WTC11 (cell line): Measurements from ENCODE around the gene HERPUD2. TPM values are rescaled to one million over a fixed set of nuclear protein-coding genes. Genes with fewer than 3 reads are reported as not detected.
A peak's percentile ranks its signal among the peaks of the same experiment; 100 is the strongest.

ENCODE experiments used
- ATAC-seq: fragments of 200-7000 bp; cut with Tn5 transposase; 2 replicates; pipeline ENCODE4 v1.10.0; 2021; ENCODE audit warnings: mild to moderate bottlenecking, moderate library complexity
- CTCF ChIA-PET: fragments of 300-600 bp; sonication (Branson Sonifier 250); formaldehyde crosslinking; loops from one replicate; lab custom pipeline; 2021; ENCODE audit warnings: antibody characterized with exemption; lab: Charles Lee
- POLR2A ChIA-PET: fragments of 350-600 bp; sonication (Branson Sonifier 250); formaldehyde crosslinking; loops from one replicate; lab custom pipeline; 2021; ENCODE audit warnings: antibody characterized with exemption; lab: Charles Lee
- DNase-seq: peaks from one replicate; pipeline ENCODE4 v3.0.0; 2021; ENCODE audit warnings: low spot score
- H3K27ac Mint-ChIP-seq: 2 replicates; pipeline ENCODE4 v1.8.0; 2021; ENCODE audit warnings: mixed read lengths
- H3K27me3 Mint-ChIP-seq: 2 replicates; pipeline ENCODE4 v1.8.0; 2021; ENCODE audit warnings: low read depth, mild to moderate bottlenecking, moderate library complexity, mixed read lengths
- H3K36me3 Mint-ChIP-seq: 2 replicates; pipeline ENCODE4 v1.8.0; 2021; ENCODE audit warnings: mixed read lengths
- H3K4me1 Mint-ChIP-seq: 2 replicates; pipeline ENCODE4 v1.8.0; 2022; ENCODE audit warnings: mixed read lengths
- H3K4me3 Mint-ChIP-seq: 2 replicates; pipeline ENCODE4 v1.8.0; 2021; ENCODE audit warnings: mild to moderate bottlenecking, moderate library complexity, mixed read lengths
- H3K9me3 Mint-ChIP-seq: 2 replicates; pipeline ENCODE4 v1.8.0; 2021; ENCODE audit warnings: mixed read lengths
- AR ChIP-seq: fragments of 250-450 bp; sonication (Bioruptor Pico); IDR thresholded peaks from 2 replicates; pipeline ENCODE4 v1.9.0; 2021; ENCODE audit warnings: mild to moderate bottlenecking
- ATF1 ChIP-seq: sonication (generic); formaldehyde crosslinking; IDR thresholded peaks from 2 replicates; pipeline ENCODE4 v1.8.1; 2023; ENCODE audit warnings: mild to moderate bottlenecking, moderate library complexity, missing genetic modification reagents
- CREB1 ChIP-seq: sonication (generic); formaldehyde crosslinking; IDR thresholded peaks from 2 replicates; pipeline ENCODE4 v1.8.0; 2023; ENCODE audit warnings: mild to moderate bottlenecking, missing genetic modification reagents
- IRF2 ChIP-seq: sonication (generic); formaldehyde crosslinking; IDR thresholded peaks from 2 replicates; pipeline ENCODE4 v1.8.0; 2022; ENCODE audit warnings: low read depth, missing genetic modification reagents, borderline replicate concordance
- MLX ChIP-seq: sonication (generic); formaldehyde crosslinking; IDR thresholded peaks from 2 replicates; pipeline ENCODE4 v1.8.1; 2023; ENCODE audit warnings: mild to moderate bottlenecking, missing genetic modification reagents, moderate library complexity
- MYBL2 ChIP-seq: sonication (generic); formaldehyde crosslinking; IDR thresholded peaks from 2 replicates; pipeline ENCODE4 v1.8.1; 2023; ENCODE audit warnings: mild to moderate bottlenecking, moderate library complexity, missing genetic modification reagents
- NFE2L1 ChIP-seq: sonication (generic); formaldehyde crosslinking; IDR thresholded peaks from 2 replicates; pipeline ENCODE4 v1.8.1; 2023; ENCODE audit warnings: missing genetic modification reagents
- NR1H2 ChIP-seq: sonication (generic); formaldehyde crosslinking; IDR thresholded peaks from 2 replicates; pipeline ENCODE4 v1.9.0; 2021; ENCODE audit warnings: mild to moderate bottlenecking, moderate library complexity, missing genetic modification reagents
- PRRX2 ChIP-seq: fragments of 250-450 bp; sonication (Bioruptor Pico); IDR thresholded peaks from 2 replicates; pipeline ENCODE4 v1.8.0; 2021; ENCODE audit warnings: mild to moderate bottlenecking
- RELA ChIP-seq: sonication (generic); formaldehyde crosslinking; IDR thresholded peaks from 2 replicates; pipeline ENCODE4 v1.8.1; 2022; ENCODE audit warnings: missing genetic modification reagents, mild to moderate bottlenecking, borderline replicate concordance
- ZMAT4 ChIP-seq: fragments of 250-450 bp; sonication (Bioruptor Pico); IDR thresholded peaks from 2 replicates; pipeline ENCODE4 v1.9.0; 2021; ENCODE audit warnings: mild to moderate bottlenecking
- total RNA-seq: library from RNA; stranded (reverse); gene quantifications from 3 replicates; pipeline ENCODE4 v1.2.3, GENCODE V29; 2021
- TF ChIP-seq, protein P1 (sequence below): fragments of 200-600 bp; IDR thresholded peaks from 2 replicates; pipeline ENCODE4 v1.8.0; 2022; ENCODE audit warnings: antibody characterized with exemption
- TF ChIP-seq, protein P2 (sequence below): sonication (generic); formaldehyde crosslinking; IDR thresholded peaks from 2 replicates; pipeline ENCODE4 v1.8.1; 2022; ENCODE audit warnings: low read depth, missing genetic modification reagents, borderline replicate concordance
- TF ChIP-seq, protein P3 (sequence below): sonication (generic); formaldehyde crosslinking; IDR thresholded peaks from 2 replicates; pipeline ENCODE4 v1.8.1; 2023; ENCODE audit warnings: mild to moderate bottlenecking, missing genetic modification reagents
- TF ChIP-seq, protein P4 (sequence below): sonication (generic); formaldehyde crosslinking; IDR thresholded peaks from 2 replicates; pipeline ENCODE4 v1.8.1; 2023; ENCODE audit warnings: mild to moderate bottlenecking, missing genetic modification reagents, borderline replicate concordance
- TF ChIP-seq, protein P5 (sequence below): sonication (generic); formaldehyde crosslinking; IDR thresholded peaks from 2 replicates; pipeline ENCODE4 v1.8.0; 2023; ENCODE audit warnings: missing genetic modification reagents

Gene HERPUD2
- total RNA-seq, 1 experiment from 2014 or later, result 16.2 TPM

DNA sequence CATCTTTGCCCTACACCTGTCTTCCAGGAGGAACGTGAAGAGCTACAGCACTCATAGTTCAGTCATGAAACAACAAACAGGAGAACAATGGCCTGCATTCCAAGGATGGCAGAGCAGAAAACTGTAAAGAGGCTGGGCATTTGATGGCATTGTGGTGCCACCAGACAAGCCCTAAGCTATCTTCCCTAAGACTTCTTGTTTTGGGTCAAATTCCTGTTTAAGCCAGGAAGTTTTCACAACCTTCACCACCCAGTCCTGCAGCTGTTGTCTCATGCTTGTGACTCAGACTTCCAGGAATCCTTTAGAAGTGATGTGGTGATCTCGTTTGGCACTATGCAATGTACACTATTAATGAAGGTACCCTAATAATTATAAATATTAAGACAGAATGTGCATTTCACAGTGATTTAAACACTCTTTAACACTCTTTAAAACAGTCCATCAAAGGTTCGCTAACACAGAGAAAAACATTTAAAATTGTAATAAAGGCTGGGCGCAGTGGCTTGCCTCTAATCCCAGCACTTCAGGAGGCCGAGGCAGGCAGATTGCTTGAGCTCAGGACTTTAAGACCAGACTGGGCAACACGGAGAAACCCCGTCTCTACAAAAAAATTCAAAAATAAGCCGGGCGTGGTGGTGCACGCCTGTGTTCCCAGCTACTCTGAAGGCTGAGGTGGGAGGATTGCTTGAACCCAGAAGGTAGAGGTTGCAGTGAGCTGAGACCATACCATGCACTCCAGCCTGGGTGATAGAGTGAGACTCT lies 2.7 kb upstream of the HERPUD2 start (continued):
- TF ChIP-seq, protein P1, sequence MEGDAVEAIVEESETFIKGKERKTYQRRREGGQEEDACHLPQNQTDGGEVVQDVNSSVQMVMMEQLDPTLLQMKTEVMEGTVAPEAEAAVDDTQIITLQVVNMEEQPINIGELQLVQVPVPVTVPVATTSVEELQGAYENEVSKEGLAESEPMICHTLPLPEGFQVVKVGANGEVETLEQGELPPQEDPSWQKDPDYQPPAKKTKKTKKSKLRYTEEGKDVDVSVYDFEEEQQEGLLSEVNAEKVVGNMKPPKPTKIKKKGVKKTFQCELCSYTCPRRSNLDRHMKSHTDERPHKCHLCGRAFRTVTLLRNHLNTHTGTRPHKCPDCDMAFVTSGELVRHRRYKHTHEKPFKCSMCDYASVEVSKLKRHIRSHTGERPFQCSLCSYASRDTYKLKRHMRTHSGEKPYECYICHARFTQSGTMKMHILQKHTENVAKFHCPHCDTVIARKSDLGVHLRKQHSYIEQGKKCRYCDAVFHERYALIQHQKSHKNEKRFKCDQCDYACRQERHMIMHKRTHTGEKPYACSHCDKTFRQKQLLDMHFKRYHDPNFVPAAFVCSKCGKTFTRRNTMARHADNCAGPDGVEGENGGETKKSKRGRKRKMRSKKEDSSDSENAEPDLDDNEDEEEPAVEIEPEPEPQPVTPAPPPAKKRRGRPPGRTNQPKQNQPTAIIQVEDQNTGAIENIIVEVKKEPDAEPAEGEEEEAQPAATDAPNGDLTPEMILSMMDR, result no peak
- no peak for TF ChIP-seq ZMAT4
- TF ChIP-seq, protein P2, sequence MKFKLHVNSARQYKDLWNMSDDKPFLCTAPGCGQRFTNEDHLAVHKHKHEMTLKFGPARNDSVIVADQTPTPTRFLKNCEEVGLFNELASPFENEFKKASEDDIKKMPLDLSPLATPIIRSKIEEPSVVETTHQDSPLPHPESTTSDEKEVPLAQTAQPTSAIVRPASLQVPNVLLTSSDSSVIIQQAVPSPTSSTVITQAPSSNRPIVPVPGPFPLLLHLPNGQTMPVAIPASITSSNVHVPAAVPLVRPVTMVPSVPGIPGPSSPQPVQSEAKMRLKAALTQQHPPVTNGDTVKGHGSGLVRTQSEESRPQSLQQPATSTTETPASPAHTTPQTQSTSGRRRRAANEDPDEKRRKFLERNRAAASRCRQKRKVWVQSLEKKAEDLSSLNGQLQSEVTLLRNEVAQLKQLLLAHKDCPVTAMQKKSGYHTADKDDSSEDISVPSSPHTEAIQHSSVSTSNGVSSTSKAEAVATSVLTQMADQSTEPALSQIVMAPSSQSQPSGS (CRISPR knock-in tag), result no peak
- TF ChIP-seq, protein P3, sequence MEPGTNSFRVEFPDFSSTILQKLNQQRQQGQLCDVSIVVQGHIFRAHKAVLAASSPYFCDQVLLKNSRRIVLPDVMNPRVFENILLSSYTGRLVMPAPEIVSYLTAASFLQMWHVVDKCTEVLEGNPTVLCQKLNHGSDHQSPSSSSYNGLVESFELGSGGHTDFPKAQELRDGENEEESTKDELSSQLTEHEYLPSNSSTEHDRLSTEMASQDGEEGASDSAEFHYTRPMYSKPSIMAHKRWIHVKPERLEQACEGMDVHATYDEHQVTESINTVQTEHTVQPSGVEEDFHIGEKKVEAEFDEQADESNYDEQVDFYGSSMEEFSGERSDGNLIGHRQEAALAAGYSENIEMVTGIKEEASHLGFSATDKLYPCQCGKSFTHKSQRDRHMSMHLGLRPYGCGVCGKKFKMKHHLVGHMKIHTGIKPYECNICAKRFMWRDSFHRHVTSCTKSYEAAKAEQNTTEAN, result no peak
- no peak for TF ChIP-seq MYBL2
- TF ChIP-seq, protein P4, sequence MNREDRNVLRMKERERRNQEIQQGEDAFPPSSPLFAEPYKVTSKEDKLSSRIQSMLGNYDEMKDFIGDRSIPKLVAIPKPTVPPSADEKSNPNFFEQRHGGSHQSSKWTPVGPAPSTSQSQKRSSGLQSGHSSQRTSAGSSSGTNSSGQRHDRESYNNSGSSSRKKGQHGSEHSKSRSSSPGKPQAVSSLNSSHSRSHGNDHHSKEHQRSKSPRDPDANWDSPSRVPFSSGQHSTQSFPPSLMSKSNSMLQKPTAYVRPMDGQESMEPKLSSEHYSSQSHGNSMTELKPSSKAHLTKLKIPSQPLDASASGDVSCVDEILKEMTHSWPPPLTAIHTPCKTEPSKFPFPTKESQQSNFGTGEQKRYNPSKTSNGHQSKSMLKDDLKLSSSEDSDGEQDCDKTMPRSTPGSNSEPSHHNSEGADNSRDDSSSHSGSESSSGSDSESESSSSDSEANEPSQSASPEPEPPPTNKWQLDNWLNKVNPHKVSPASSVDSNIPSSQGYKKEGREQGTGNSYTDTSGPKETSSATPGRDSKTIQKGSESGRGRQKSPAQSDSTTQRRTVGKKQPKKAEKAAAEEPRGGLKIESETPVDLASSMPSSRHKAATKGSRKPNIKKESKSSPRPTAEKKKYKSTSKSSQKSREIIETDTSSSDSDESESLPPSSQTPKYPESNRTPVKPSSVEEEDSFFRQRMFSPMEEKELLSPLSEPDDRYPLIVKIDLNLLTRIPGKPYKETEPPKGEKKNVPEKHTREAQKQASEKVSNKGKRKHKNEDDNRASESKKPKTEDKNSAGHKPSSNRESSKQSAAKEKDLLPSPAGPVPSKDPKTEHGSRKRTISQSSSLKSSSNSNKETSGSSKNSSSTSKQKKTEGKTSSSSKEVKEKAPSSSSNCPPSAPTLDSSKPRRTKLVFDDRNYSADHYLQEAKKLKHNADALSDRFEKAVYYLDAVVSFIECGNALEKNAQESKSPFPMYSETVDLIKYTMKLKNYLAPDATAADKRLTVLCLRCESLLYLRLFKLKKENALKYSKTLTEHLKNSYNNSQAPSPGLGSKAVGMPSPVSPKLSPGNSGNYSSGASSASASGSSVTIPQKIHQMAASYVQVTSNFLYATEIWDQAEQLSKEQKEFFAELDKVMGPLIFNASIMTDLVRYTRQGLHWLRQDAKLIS (CRISPR knock-in tag), result no peak
- no peak for TF ChIP-seq NR1H2 (CRISPR knock-in tag)
- TF ChIP-seq RELA (CRISPR knock-in tag), result no peak

GRCh38 chr7:35695987-35696386 lies 1.1 kb upstream of the HERPUD2 start:
- H3K4me3 Mint-ChIP-seq, result peak overlapping the region; percentile 92
- peaks cover 44% of the 10 kb centered on the region for H3K4me1 Mint-ChIP-seq
- DNase-seq (no peak), ATAC-seq (no peak)
- ChIA-PET POLR2A (interaction anchor here (0.9 to 3.0 kb wide), 2 partner anchors 9 to 105 kb away, joined by 3 to 12 read pairs; partner anchors contain the start of gene SEPTIN7), CTCF (interaction anchor here (4.0 kb wide), 1 partner anchor 14 kb away, joined by 12 read pairs; no protein-coding TSS in a partner anchor)
- TF ChIP-seq IRF2 (CRISPR knock-in tag) (no peak), CREB1 (CRISPR knock-in tag) (no peak), PRRX2 (CRISPR knock-in tag) (no peak), NFE2L1 (CRISPR knock-in tag) (no peak)
- peaks cover 9% of the 10 kb centered on the region for H3K36me3 Mint-ChIP-seq
- H3K27ac Mint-ChIP-seq, result no peak overlapping the region
- H3K27me3 Mint-ChIP-seq, result peaks cover 10% of the 10 kb centered on the region
- H3K9me3 Mint-ChIP-seq, result peaks cover 9% of the 10 kb centered on the region

DNA sequence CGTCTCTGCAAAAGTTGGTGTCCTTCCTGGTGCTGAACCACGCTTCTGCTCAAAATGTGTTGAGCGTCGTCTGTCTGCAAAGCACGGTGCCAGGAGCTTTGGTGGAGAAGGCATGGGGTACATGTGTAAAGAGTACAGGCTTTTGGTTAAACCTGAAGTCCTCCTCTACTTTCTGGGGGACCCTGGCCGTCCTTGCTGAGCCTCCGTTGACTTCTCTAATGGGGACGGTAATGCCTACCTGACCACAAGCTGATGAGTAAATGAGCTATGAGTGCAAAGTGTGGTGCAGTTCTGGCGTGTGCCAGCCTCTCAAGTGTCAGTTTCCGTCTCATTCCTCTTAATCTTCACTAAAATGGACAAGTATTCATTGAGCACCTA lies 527 bp upstream of the HERPUD2 start:
- Mint-ChIP-seq H3K36me3 (peaks cover 9% of the 10 kb centered on the region), H3K27ac (peak overlapping the region; percentile 93), H3K4me1 (peaks cover 44% of the 10 kb centered on the region), H3K4me3 (peak overlapping the region; percentile 92), H3K9me3 (peaks cover 9% of the 10 kb centered on the region), H3K27me3 (peaks cover 10% of the 10 kb centered on the region)
- DNase-seq (no peak), ATAC-seq (no peak)
- ChIA-PET CTCF (interaction anchor here (1.9 to 4.0 kb wide), 2 partner anchors 14 to 211 kb away, joined by 4 to 12 read pairs; no protein-coding TSS in a partner anchor), POLR2A (interaction anchor here (0.9 to 3.0 kb wide), 2 partner anchors 9 to 106 kb away, joined by 3 to 12 read pairs; partner anchors contain the start of gene SEPTIN7)
- TF ChIP-seq, protein P5, sequence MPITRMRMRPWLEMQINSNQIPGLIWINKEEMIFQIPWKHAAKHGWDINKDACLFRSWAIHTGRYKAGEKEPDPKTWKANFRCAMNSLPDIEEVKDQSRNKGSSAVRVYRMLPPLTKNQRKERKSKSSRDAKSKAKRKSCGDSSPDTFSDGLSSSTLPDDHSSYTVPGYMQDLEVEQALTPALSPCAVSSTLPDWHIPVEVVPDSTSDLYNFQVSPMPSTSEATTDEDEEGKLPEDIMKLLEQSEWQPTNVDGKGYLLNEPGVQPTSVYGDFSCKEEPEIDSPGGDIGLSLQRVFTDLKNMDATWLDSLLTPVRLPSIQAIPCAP (CRISPR knock-in tag), result no peak
- TF ChIP-seq ATF1 (no peak), MLX (no peak), AR (CRISPR knock-in tag) (no peak)
- TF ChIP-seq, protein P2 (CRISPR knock-in tag), result no peak
